Stimulated activated naive CD8-positive, alpha-beta T cell treated with anti-CD3 and anti-CD28 coated beads, Interleukin-15, amount 100 ng/mL, for 72 hours (primary cell): Measurements from ENCODE around the gene ZNF622.
"Not testable (repeated sequence)": the region's sequence is repeated elsewhere in the genome, so short reads cannot be mapped to it uniquely, and the experiment has no call there.

Experiments used
- ATAC-seq: fragments of 150-1000 bp; cut with Tn5 transposase; 2 replicates; pipeline ENCODE4 v1.10.0; 2021; ENCODE audit warnings: mild to moderate bottlenecking, moderate library complexity
- DNase-seq, 2 donors: peaks; one replicate each; pipeline ENCODE4 v3.0.0; 2021 to 2022
- H3K27ac Mint-ChIP-seq, 2 donors: one replicate each; pipeline ENCODE4 v1.8.0; 2022; ENCODE audit warnings: mild to moderate bottlenecking in 2 of 2, mixed read lengths in 2 of 2, moderate library complexity in 2 of 2
- H3K27me3 Mint-ChIP-seq: one replicate; pipeline ENCODE4 v1.8.0; 2022; ENCODE audit warnings: mixed read lengths
- H3K4me1 Mint-ChIP-seq: one replicate; pipeline ENCODE4 v1.8.0; 2022; ENCODE audit warnings: mild to moderate bottlenecking, mixed read lengths
- H3K4me3 Mint-ChIP-seq, 2 donors: one replicate each; pipeline ENCODE4 v1.8.0; 2022; ENCODE audit warnings: mild to moderate bottlenecking in 2 of 2, mixed read lengths in 2 of 2, moderate library complexity in 1 of 2
- H3K9me3 Mint-ChIP-seq, 2 donors: one replicate each; pipeline ENCODE4 v1.8.0; 2022; ENCODE audit warnings: mixed read lengths in 2 of 2

The ZNF622 gene

GRCh38 chr5:16487456-16487855 lies 21.9 kb upstream of the ZNF622 start:
- DNase-seq (no peak), ATAC-seq (no peak)
- Mint-ChIP-seq H3K27ac (no peak overlapping the region), H3K9me3 (no peaks in the 10 kb centered on the region), H3K4me1 (peaks cover 21% of the 10 kb centered on the region), H3K27me3 (no peaks in the 10 kb centered on the region), H3K4me3 (no peak overlapping the region)

- no peak for ATAC-seq
- Mint-ChIP-seq H3K27ac (no peak overlapping the region), H3K4me3 (no peak overlapping the region), H3K27me3 (no peaks in the 10 kb centered on the region), H3K9me3 (no peaks in the 10 kb centered on the region), H3K4me1 (peaks cover 21% of the 10 kb centered on the region)
- no peak for DNase-seq
Measured at GRCh38 chr5:16486711-16487111, 21.1 kb upstream of the ZNF622 start.

- H3K4me1 Mint-ChIP-seq = peaks cover 21% of the 10 kb centered on the region
- H3K27me3 Mint-ChIP-seq = no peaks in the 10 kb centered on the region
- no peak for DNase-seq
- H3K4me3 Mint-ChIP-seq = no peak overlapping the region
- no peak overlapping the region for H3K27ac Mint-ChIP-seq
- no peaks in the 10 kb centered on the region for H3K9me3 Mint-ChIP-seq
- ATAC-seq = no peak
Measured at GRCh38 chr5:16485656-16486055, 20.1 kb upstream of the ZNF622 start.

GRCh38 chr5:16484081-16484480 lies 18.5 kb upstream of the ZNF622 start:
- Mint-ChIP-seq H3K9me3 (no peaks in the 10 kb centered on the region), H3K27ac (no peak overlapping the region), H3K27me3 (no peaks in the 10 kb centered on the region), H3K4me3 (no peak overlapping the region), H3K4me1 (peaks cover 21% of the 10 kb centered on the region)
- DNase-seq (no peak), ATAC-seq (no peak)

- H3K27me3 Mint-ChIP-seq = no peaks in the 10 kb centered on the region
- DNase-seq = no peak
- H3K4me1 Mint-ChIP-seq = peaks cover 20% of the 10 kb centered on the region
- no peak overlapping the region for H3K4me3 Mint-ChIP-seq
- H3K27ac Mint-ChIP-seq = no peak overlapping the region
- ATAC-seq = no peak
- H3K9me3 Mint-ChIP-seq = no peaks in the 10 kb centered on the region
Measured at GRCh38 chr5:16483361-16483760, 17.8 kb upstream of the ZNF622 start.

- Mint-ChIP-seq H3K9me3 (no peaks in the 10 kb centered on the region), H3K27me3 (no peaks in the 10 kb centered on the region), H3K4me1 (peaks cover 15% of the 10 kb centered on the region)
Measured at GRCh38 chr5:16482891-16483290, 17.3 kb upstream of the ZNF622 start.

GRCh38 chr5:16480821-16481538 lies 15.4 kb upstream of the ZNF622 start:
- ATAC-seq (no peak), DNase-seq (no peak)
- no peak overlapping the region for H3K27ac Mint-ChIP-seq
- H3K4me3 Mint-ChIP-seq = no peak overlapping the region
- H3K27me3 Mint-ChIP-seq = no peaks in the 10 kb centered on the region
- H3K9me3 Mint-ChIP-seq = no peaks in the 10 kb centered on the region
- H3K4me1 Mint-ChIP-seq = no peaks in the 10 kb centered on the region

More at GRCh38 chr5:16482891-16483290, 17.3 kb upstream of the ZNF622 start:
- DNase-seq = no peak
- H3K27ac Mint-ChIP-seq = no peak overlapping the region
- ATAC-seq = no peak
- H3K4me3 Mint-ChIP-seq = no peak overlapping the region

GRCh38 chr5:16480144-16480543 lies 14.5 kb upstream of the ZNF622 start:
- Mint-ChIP-seq H3K27ac (no peak overlapping the region), H3K4me1 (peaks cover 2% of the 10 kb centered on the region), H3K9me3 (no peaks in the 10 kb centered on the region), H3K27me3 (no peaks in the 10 kb centered on the region), H3K4me3 (no peak overlapping the region)
- no peak for ATAC-seq
- DNase-seq = no peak

- Mint-ChIP-seq H3K27ac (no peak overlapping the region), H3K27me3 (no peaks in the 10 kb centered on the region), H3K9me3 (no peaks in the 10 kb centered on the region), H3K4me3 (no peak overlapping the region), H3K4me1 (peaks cover 8% of the 10 kb centered on the region)
- DNase-seq (no peak), ATAC-seq (no peak)
Measured at GRCh38 chr5:16477541-16477940, 11.9 kb upstream of the ZNF622 start.

- not testable (repeated sequence) for H3K27ac Mint-ChIP-seq, H3K9me3 Mint-ChIP-seq, ATAC-seq, H3K27me3 Mint-ChIP-seq, H3K4me1 Mint-ChIP-seq, H3K4me3 Mint-ChIP-seq, DNase-seq
Measured at GRCh38 chr5:16476417-16476816, 10.8 kb upstream of the ZNF622 start.

GRCh38 chr5:16471387-16471786 lies 5.8 kb upstream of the ZNF622 start:
- peaks cover 41% of the 10 kb centered on the region for H3K4me1 Mint-ChIP-seq
- no peaks in the 10 kb centered on the region for H3K27me3 Mint-ChIP-seq
- no peaks in the 10 kb centered on the region for H3K9me3 Mint-ChIP-seq
- DNase-seq = no peak
- ATAC-seq = no peak
- no peak overlapping the region for H3K4me3 Mint-ChIP-seq
- no peak overlapping the region for H3K27ac Mint-ChIP-seq

GRCh38 chr5:16467363-16468219 lies 2.0 kb upstream of the ZNF622 start:
- Mint-ChIP-seq H3K4me3 (peak overlapping the region; percentile 91 to 99), H3K27me3 (no peaks in the 10 kb centered on the region), H3K9me3 (no peaks in the 10 kb centered on the region), H3K4me1 (peaks cover 55% of the 10 kb centered on the region), H3K27ac (peak overlapping the region in 1 of 2 donors; percentile 89)
- peak; percentile 80 for ATAC-seq
- DNase-seq = peak; percentile 15 to 40

- no peaks in the 10 kb centered on the region for H3K9me3 Mint-ChIP-seq
- peak in 1 of 2 donors; percentile 3 for DNase-seq
- ATAC-seq = no peak
- H3K27ac Mint-ChIP-seq = peak overlapping the region; percentile 96 to 99
- peaks cover 81% of the 10 kb centered on the region for H3K4me1 Mint-ChIP-seq
- H3K4me3 Mint-ChIP-seq = peak overlapping the region; percentile 91 to 99
- no peaks in the 10 kb centered on the region for H3K27me3 Mint-ChIP-seq
Measured at GRCh38 chr5:16464664-16465543, 696 bp downstream of the ZNF622 start.

- no peak for DNase-seq
- H3K27ac Mint-ChIP-seq = no peak overlapping the region
- no peak for ATAC-seq
- no peaks in the 10 kb centered on the region for H3K9me3 Mint-ChIP-seq
- peaks cover 82% of the 10 kb centered on the region for H3K4me1 Mint-ChIP-seq
- no peaks in the 10 kb centered on the region for H3K27me3 Mint-ChIP-seq
- peak overlapping the region; percentile 91 to 99 for H3K4me3 Mint-ChIP-seq
Measured at GRCh38 chr5:16464231-16464630, 1.4 kb downstream of the ZNF622 start.

- ATAC-seq (no peak), DNase-seq (no peak)
- peak overlapping the region in 1 of 2 donors; percentile 43 for H3K4me3 Mint-ChIP-seq
- H3K27me3 Mint-ChIP-seq = no peaks in the 10 kb centered on the region
- H3K4me1 Mint-ChIP-seq = peaks cover 78% of the 10 kb centered on the region
- no peak overlapping the region for H3K27ac Mint-ChIP-seq
- no peaks in the 10 kb centered on the region for H3K9me3 Mint-ChIP-seq
Measured at GRCh38 chr5:16461782-16462181, 3.8 kb downstream of the ZNF622 start.
